Hindlimb muscle (tissue), 1 donor: ENCODE results near the gene CAMK4. TPM values are rescaled to one million over a fixed set of nuclear protein-coding genes. Genes with fewer than 3 reads are reported as not detected.
"Not testable (repeated sequence)": the region's sequence is repeated elsewhere in the genome, so short reads cannot be mapped to it uniquely, and the experiment has no call there.

Experiments
- DNase-seq: peaks from one replicate; pipeline ENCODE4 v3.0.0-alpha.2; 2013
- polyA plus RNA-seq: library from polyadenylated mRNA; unstranded; fragments of 120-200 nt; gene quantifications from one replicate; pipeline ENCODE4 v1.2.1, GENCODE V29; 2013; ENCODE audit not compliant: insufficient read length

Gene CAMK4
- polyA plus RNA-seq, 1 donor = 6.1 TPM

GRCh38 chr5:111313017-111313724 lies 89.0 kb downstream of the CAMK4 start:
- DNase-seq = no peak

GRCh38 chr5:111320953-111321352 lies 96.8 kb downstream of the CAMK4 start:
- DNase-seq = no peak

- DNase-seq = no peak
Observed at GRCh38 chr5:111321376-111321775, 97.2 kb downstream of the CAMK4 start.

- no peak for DNase-seq
Observed at GRCh38 chr5:111326551-111326950, 102.4 kb downstream of the CAMK4 start.

GRCh38 chr5:111337133-111337532 lies 112.9 kb downstream of the CAMK4 start:
- DNase-seq = no peak

- no peak for DNase-seq
Observed at GRCh38 chr5:111337688-111338087, 113.5 kb downstream of the CAMK4 start.

- DNase-seq = no peak
Observed at GRCh38 chr5:111345731-111346130, 121.5 kb downstream of the CAMK4 start.

- no peak for DNase-seq
Observed at GRCh38 chr5:111347021-111347420, 122.8 kb downstream of the CAMK4 start.

GRCh38 chr5:111348661-111349329 lies 124.6 kb downstream of the CAMK4 start:
- DNase-seq = no peak

GRCh38 chr5:111349429-111349828 lies 125.2 kb downstream of the CAMK4 start:
- DNase-seq = no peak

- DNase-seq = no peak
Observed at GRCh38 chr5:111353035-111353434, 128.9 kb downstream of the CAMK4 start.

GRCh38 chr5:111358726-111359125 lies 134.5 kb downstream of the CAMK4 start:
- DNase-seq = not testable (repeated sequence)

GRCh38 chr5:111360173-111360572 lies 136.0 kb downstream of the CAMK4 start:
- DNase-seq = no peak

- no peak for DNase-seq
Observed at GRCh38 chr5:111364992-111365391, 140.8 kb downstream of the CAMK4 start.

GRCh38 chr5:111366388-111366787 lies 142.2 kb downstream of the CAMK4 start:
- DNase-seq = no peak

GRCh38 chr5:111367115-111367514 lies 142.9 kb downstream of the CAMK4 start:
- no peak for DNase-seq

GRCh38 chr5:111372799-111373198 lies 148.6 kb downstream of the CAMK4 start:
- DNase-seq = no peak

- no peak for DNase-seq
Observed at GRCh38 chr5:111374380-111374779, 150.2 kb downstream of the CAMK4 start.

GRCh38 chr5:111375645-111376044 lies 151.5 kb downstream of the CAMK4 start:
- DNase-seq = no peak

- DNase-seq = no peak
Observed at GRCh38 chr5:111377306-111377705, 153.1 kb downstream of the CAMK4 start.

- DNase-seq = no peak
Observed at GRCh38 chr5:111379391-111379816, 155.2 kb downstream of the CAMK4 start.

- DNase-seq = no peak
Observed at GRCh38 chr5:111383288-111383970, 159.2 kb downstream of the CAMK4 start.

GRCh38 chr5:111384220-111384619 lies 160.0 kb downstream of the CAMK4 start:
- peak; percentile 10 for DNase-seq

- no peak for DNase-seq
Observed at GRCh38 chr5:111385051-111385450, 160.9 kb downstream of the CAMK4 start.
